IMR-90 (cell line): ENCODE measurements around the gene CAP2. TPM values are rescaled to one million over a fixed set of nuclear protein-coding genes. Genes with fewer than 3 reads are reported as not detected.

Experiments used
- ATAC-seq: fragments of 200-7000 bp; cut with Tn5 transposase; 2 replicates; pipeline ENCODE4 v1.9.1; 2020; ENCODE audit warnings: low read depth, mild to moderate bottlenecking, moderate library complexity
- BruUV-seq: library from RNA; stranded (reverse); fragments of 400-500 nt; replicated peaks from 2 replicates; lab custom pipeline; 2021; lab: Mats Ljungman, UMichigan
- CTCF ChIA-PET: fragments of 300-600 bp; formaldehyde crosslinking; extraction: SDS; loops from one replicate; lab custom pipeline; 2021; ENCODE audit warnings: antibody characterized with exemption; lab: Yijun Ruan, JAX
- POLR2A ChIA-PET: fragments of 300-600 bp; sonication (Branson Sonifier 250); formaldehyde crosslinking; loops from one replicate; lab custom pipeline; 2022; ENCODE audit warnings: antibody characterized with exemption; ENCODE audit not compliant: unreplicated experiment; lab: Charles Lee
- DNase-seq: peaks from one replicate; pipeline ENCODE4 v3.0.0; 2013
- H2AFZ ChIP-seq: replicated peaks from 2 replicates; pipeline ENCODE3; 2013; ENCODE audit warnings: low read length, mild to moderate bottlenecking; ENCODE audit not compliant: poor library complexity
- H2AK5ac ChIP-seq: 2 replicates; pipeline ENCODE4 v1.6.1; 2013; ENCODE audit warnings: low read depth, low read length, inconsistent platforms
- H2AK9ac ChIP-seq: replicated peaks from 2 replicates; pipeline ENCODE3; 2013; ENCODE audit warnings: mild to moderate bottlenecking, low read depth, low read length, moderate library complexity; ENCODE audit not compliant: poor library complexity
- H2BK120ac ChIP-seq: 2 replicates; pipeline ENCODE4 v1.6.1; 2013; ENCODE audit warnings: low read depth, low read length, inconsistent platforms
- H2BK15ac ChIP-seq: 3 replicates; pipeline ENCODE4 v1.6.1; 2013; ENCODE audit warnings: low read depth, low read length, inconsistent platforms
- H2BK20ac ChIP-seq: 2 replicates; pipeline ENCODE4 v1.6.1; 2013; ENCODE audit warnings: low read depth, mild to moderate bottlenecking, inconsistent platforms, low read length, moderate library complexity
- H2BK5ac ChIP-seq: 2 replicates; pipeline ENCODE4 v1.6.1; 2013; ENCODE audit warnings: mild to moderate bottlenecking, low read depth, low read length, inconsistent platforms; ENCODE audit not compliant: poor library complexity, severe bottlenecking
- H3K14ac ChIP-seq: replicated peaks from 2 replicates; pipeline ENCODE4 v1.6.1; 2013; ENCODE audit warnings: low read depth, low read length, inconsistent platforms
- H3K18ac ChIP-seq: 2 replicates; pipeline ENCODE4 v1.6.1; 2013; ENCODE audit warnings: low read depth, low read length, control low read depth
- H3K23ac ChIP-seq: 2 replicates; pipeline ENCODE4 v1.6.1; 2013; ENCODE audit warnings: low read depth, low read length, inconsistent platforms
- H3K27ac ChIP-seq: 2 replicates; pipeline ENCODE4 v1.5.1; 2013; ENCODE audit warnings: mild to moderate bottlenecking, control low read depth, low read length; ENCODE audit not compliant: insufficient read depth
- H3K27me3 ChIP-seq: 2 replicates; pipeline ENCODE4 v1.6.1; 2013; ENCODE audit warnings: low read length; ENCODE audit not compliant: control insufficient read depth, insufficient read depth
- H3K36me3 ChIP-seq: 2 replicates; pipeline ENCODE4 v1.6.1; 2013; ENCODE audit warnings: low read length, mixed read lengths; ENCODE audit not compliant: control insufficient read depth, insufficient read depth
- H3K4ac ChIP-seq: 2 replicates; pipeline ENCODE4 v1.6.1; 2013; ENCODE audit warnings: low read depth, low read length, inconsistent platforms
- H3K4me1 ChIP-seq: 2 replicates; pipeline ENCODE4 v1.6.1; 2013; ENCODE audit warnings: low read length, mixed read lengths; ENCODE audit not compliant: control insufficient read depth, insufficient read depth
- H3K4me2 ChIP-seq: 2 replicates; pipeline ENCODE4 v1.6.1; 2013; ENCODE audit warnings: low read depth, mild to moderate bottlenecking, control low read depth, low read length, moderate library complexity
- H3K4me3 ChIP-seq: 2 replicates; pipeline ENCODE4 v1.5.1; 2013; ENCODE audit warnings: low read depth, mild to moderate bottlenecking, control low read depth, low read length, moderate library complexity; ENCODE audit not compliant: insufficient read depth
- H3K56ac ChIP-seq: 2 replicates; pipeline ENCODE4 v1.6.1; 2013; ENCODE audit warnings: low read length, inconsistent platforms; ENCODE audit not compliant: insufficient read depth; ENCODE audit errors: extremely low read depth
- H3K79me1 ChIP-seq, 2 experiments: 2 replicates each; pipeline ENCODE4 v1.6.1; 2013; ENCODE audit warnings: low read length in 2 of 2, inconsistent platforms in 1 of 2, low read depth in 1 of 2
- H3K9ac ChIP-seq: 2 replicates; pipeline ENCODE4 v1.6.1; 2013; ENCODE audit warnings: low read depth, low read length, control low read depth
- H3K9me1 ChIP-seq: 2 replicates; pipeline ENCODE4 v1.6.1; 2013; ENCODE audit warnings: low read length, inconsistent platforms; ENCODE audit not compliant: insufficient read depth
- H3K9me3 ChIP-seq: 2 replicates; pipeline ENCODE4 v1.6.1; 2013; ENCODE audit warnings: low read length; ENCODE audit not compliant: control insufficient read depth, insufficient read depth
- H4K20me1 ChIP-seq: 2 replicates; pipeline ENCODE4 v1.6.1; 2013; ENCODE audit warnings: low read length, inconsistent platforms; ENCODE audit not compliant: insufficient read depth
- H4K5ac ChIP-seq: 2 replicates; pipeline ENCODE4 v1.6.1; 2013; ENCODE audit warnings: mild to moderate bottlenecking, low read depth, low read length, control low read depth
- H4K8ac ChIP-seq, 2 experiments: 2 replicates each; pipeline ENCODE4 v1.6.1; 2013; ENCODE audit warnings: low read depth in 2 of 2, low read length in 2 of 2, control low read depth in 1 of 2, inconsistent platforms in 1 of 2
- H4K91ac ChIP-seq: 2 replicates; pipeline ENCODE4 v1.6.1; 2013; ENCODE audit warnings: low read depth, low read length, inconsistent platforms; ENCODE audit not compliant: insufficient read depth
- BHLHE40 ChIP-seq: fragments of 150-350 bp; IDR thresholded peaks from 2 replicates; pipeline ENCODE4 v1.6.1; 2016; ENCODE audit warnings: mild to moderate bottlenecking, low read depth, low read length
- CEBPB ChIP-seq: IDR thresholded peaks from 2 replicates; pipeline ENCODE4 v1.6.1; 2012; ENCODE audit warnings: low read depth, low read length, improper control_type of control experiment
- CHD1 ChIP-seq: IDR thresholded peaks from 2 replicates; pipeline ENCODE4 v1.6.1; 2012; ENCODE audit warnings: low read depth, low read length, improper control_type of control experiment
- FOS ChIP-seq: fragments of 150-350 bp; IDR thresholded peaks from 2 replicates; pipeline ENCODE4 v1.6.1; 2016; ENCODE audit warnings: low read depth, low read length
- MAFK ChIP-seq: IDR thresholded peaks from 2 replicates; pipeline ENCODE4 v1.6.1; 2012; ENCODE audit warnings: low read depth, low read length, improper control_type of control experiment
- MAZ ChIP-seq: IDR thresholded peaks from 2 replicates; pipeline ENCODE4 v1.6.1; 2012; ENCODE audit warnings: low read depth, mild to moderate bottlenecking, low read length, improper control_type of control experiment, moderate library complexity, borderline replicate concordance
- MXI1 ChIP-seq: IDR thresholded peaks from 2 replicates; pipeline ENCODE4 v1.6.1; 2012; ENCODE audit warnings: low read depth, mild to moderate bottlenecking, low read length, moderate library complexity, borderline replicate concordance
- NFE2L2 ChIP-seq: fragments of 150-350 bp; IDR thresholded peaks from 2 replicates; pipeline ENCODE4 v1.6.1; 2016; ENCODE audit warnings: low read depth, mild to moderate bottlenecking, low read length
- POLR2A ChIP-seq: IDR thresholded peaks from 2 replicates; pipeline ENCODE4 v1.6.1; 2012; ENCODE audit warnings: mild to moderate bottlenecking, low read depth, low read length
- RAD21 ChIP-seq: IDR thresholded peaks from 2 replicates; pipeline ENCODE4 v1.6.1; 2012; ENCODE audit warnings: low read length, improper control_type of control experiment
- RCOR1 ChIP-seq: IDR thresholded peaks from 2 replicates; pipeline ENCODE4 v1.6.1; 2012; ENCODE audit warnings: mild to moderate bottlenecking, low read length, improper control_type of control experiment; ENCODE audit not compliant: insufficient replicate concordance
- RFX5 ChIP-seq: IDR thresholded peaks from 2 replicates; pipeline ENCODE4 v1.8.0; 2012; ENCODE audit warnings: low read depth, mild to moderate bottlenecking, low read length, moderate library complexity
- SMC3 ChIP-seq: fragments of 150-350 bp; IDR thresholded peaks from 2 replicates; pipeline ENCODE4 v1.6.1; 2016; ENCODE audit warnings: low read depth, mild to moderate bottlenecking, antibody characterized with exemption, low read length, moderate library complexity
- USF2 ChIP-seq: fragments of 150-350 bp; IDR thresholded peaks from 2 replicates; pipeline ENCODE4 v1.6.1; 2017; ENCODE audit warnings: mild to moderate bottlenecking, antibody characterized with exemption, low read length, low read depth
- WGBS, 2 experiments: methylation state at CpG; one replicate each; pipeline versions ENCODE4 v1.1.5 to v1.1.7; 2013; ENCODE audit warnings: missing lambda C conversion rate in 2 of 2; ENCODE audit not compliant: insufficient read length in 1 of 2; ENCODE audit errors: extremely low coverage in 2 of 2; 5-methylcytosine and 5-hydroxymethylcytosine counted together
- dilution Hi-C: fragments of 300-500 bp; cut with HindIII; formaldehyde crosslinking; loops from one replicate; pipeline ENCODE4 v1.14.3; 2018; ENCODE audit warnings: low sequenced_read_pairs; ENCODE audit not compliant: unreplicated experiment
- in situ Hi-C: fragments of 300-500 bp; cut with MboI; formaldehyde crosslinking; loops from 3 replicates; pipeline ENCODE4 v1.14.3; 2019; ENCODE audit warnings: low sequenced_read_pairs, inconsistent platforms, mixed read lengths
- intact Hi-C: fragments of 100-400 bp; cut with micrococcal nuclease; formaldehyde crosslinking; loops from 2 replicates; pipeline ENCODE4 v1.10.0; 2022
- polyA plus RNA-seq, 3 experiments: library from polyadenylated mRNA; depleted of rRNA; stranded (reverse); fragments of >200 nt; gene quantifications; 2 replicates each; pipeline ENCODE4 v1.2.3, GENCODE V29; 2012; ENCODE audit warnings: low replicate concordance in 1 of 3
- total RNA-seq: library from RNA; depleted of rRNA; stranded (reverse); fragments of >200 nt; gene quantifications from 2 replicates; pipeline ENCODE4 v1.2.3, GENCODE V29; 2012
- TF ChIP-seq, protein P1 (sequence below): conservative IDR thresholded peaks from 2 replicates; pipeline ENCODE4 v1.5.1; 2012; ENCODE audit warnings: mild to moderate bottlenecking, low read depth, low read length, improper control_type of control experiment
- TF ChIP-seq, protein P2 (sequence below): fragments of 150-350 bp; IDR thresholded peaks from 2 replicates; pipeline ENCODE4 v1.6.1; 2016; ENCODE audit warnings: low read depth, mild to moderate bottlenecking, low read length, moderate library complexity, borderline replicate concordance

CAP2 gene
- total and polyA plus RNA-seq, 2 of the 4 experiments (the other 2 are of a cell fraction) = 14.5 to 27.5 TPM

DNA sequence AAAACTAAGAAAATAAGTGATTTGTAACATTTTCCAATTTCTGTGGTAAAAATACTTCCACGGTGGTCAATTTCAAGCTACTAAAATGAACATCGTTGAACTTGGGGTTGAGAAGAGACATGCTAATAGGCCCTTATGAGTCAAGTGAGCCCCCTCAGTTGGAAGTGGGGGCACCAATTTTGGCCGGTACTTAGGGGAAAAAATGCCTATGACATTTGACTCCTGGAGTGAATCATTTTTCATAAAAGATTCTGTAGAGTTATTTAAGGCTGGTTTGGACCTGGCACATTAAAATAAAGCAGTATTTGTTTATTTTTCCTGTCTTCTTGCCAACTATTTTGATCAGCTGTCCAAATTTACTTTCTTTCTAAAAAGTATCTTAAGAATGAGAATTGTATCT, 32.4 kb upstream of the CAP2 start:
- H2BK5ac ChIP-seq = no peak overlapping the region
- H3K18ac ChIP-seq = no peak overlapping the region
- H4K8ac ChIP-seq = no peak overlapping the region
- H2AK5ac ChIP-seq = no peak overlapping the region
- in situ Hi-C loops (no loop called here), intact Hi-C loops (no loop called here), dilution Hi-C loops (no loop called here)
- no peak for ATAC-seq
- H3K9me3 ChIP-seq = peaks cover 2% of the 10 kb centered on the region; the same call in 1 of the 2 replicates
- H3K79me1 ChIP-seq = no peaks in the 10 kb centered on the region
- no peak overlapping the region for H2AK9ac ChIP-seq
- 100% methylated on average over 1 of the region's 3 CpGs; no CpG with 5 or more reads in 1 of the 2 experiments for WGBS, 2 experiments
- no peak overlapping the region for H2BK120ac ChIP-seq
- no peak overlapping the region for H3K4me2 ChIP-seq
- H2BK15ac ChIP-seq = no peak overlapping the region
- BruUV-seq = no TSS peak
- no peaks in the 10 kb centered on the region for H3K36me3 ChIP-seq
- no peak overlapping the region for H3K27ac ChIP-seq
- ChIA-PET POLR2A (no interaction called here), CTCF (no interaction called here)
- H3K4me3 ChIP-seq = no peak overlapping the region
- no peak overlapping the region for H3K4ac ChIP-seq
- H3K9me1 ChIP-seq = peaks cover 4% of the 10 kb centered on the region
- peaks cover 1% of the 10 kb centered on the region; the same call in 1 of the 2 replicates for H3K4me1 ChIP-seq
- DNase-seq = peak; percentile 33
- H3K23ac ChIP-seq = no peak overlapping the region
- H2AFZ ChIP-seq = no peak overlapping the region
- no peaks in the 10 kb centered on the region for H4K20me1 ChIP-seq
- TF ChIP-seq USF2 (no peak), CHD1 (no peak), POLR2A (no peak), MXI1 (no peak), MAFK (no peak), RAD21 (no peak), CEBPB (no peak), RCOR1 (no peak), BHLHE40 (no peak), RFX5 (no peak), SMC3 (no peak), NFE2L2 (no peak), MAZ (no peak), FOS (no peak)
- TF ChIP-seq, protein P1, sequence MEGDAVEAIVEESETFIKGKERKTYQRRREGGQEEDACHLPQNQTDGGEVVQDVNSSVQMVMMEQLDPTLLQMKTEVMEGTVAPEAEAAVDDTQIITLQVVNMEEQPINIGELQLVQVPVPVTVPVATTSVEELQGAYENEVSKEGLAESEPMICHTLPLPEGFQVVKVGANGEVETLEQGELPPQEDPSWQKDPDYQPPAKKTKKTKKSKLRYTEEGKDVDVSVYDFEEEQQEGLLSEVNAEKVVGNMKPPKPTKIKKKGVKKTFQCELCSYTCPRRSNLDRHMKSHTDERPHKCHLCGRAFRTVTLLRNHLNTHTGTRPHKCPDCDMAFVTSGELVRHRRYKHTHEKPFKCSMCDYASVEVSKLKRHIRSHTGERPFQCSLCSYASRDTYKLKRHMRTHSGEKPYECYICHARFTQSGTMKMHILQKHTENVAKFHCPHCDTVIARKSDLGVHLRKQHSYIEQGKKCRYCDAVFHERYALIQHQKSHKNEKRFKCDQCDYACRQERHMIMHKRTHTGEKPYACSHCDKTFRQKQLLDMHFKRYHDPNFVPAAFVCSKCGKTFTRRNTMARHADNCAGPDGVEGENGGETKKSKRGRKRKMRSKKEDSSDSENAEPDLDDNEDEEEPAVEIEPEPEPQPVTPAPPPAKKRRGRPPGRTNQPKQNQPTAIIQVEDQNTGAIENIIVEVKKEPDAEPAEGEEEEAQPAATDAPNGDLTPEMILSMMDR = no peak
- TF ChIP-seq, protein P2, sequence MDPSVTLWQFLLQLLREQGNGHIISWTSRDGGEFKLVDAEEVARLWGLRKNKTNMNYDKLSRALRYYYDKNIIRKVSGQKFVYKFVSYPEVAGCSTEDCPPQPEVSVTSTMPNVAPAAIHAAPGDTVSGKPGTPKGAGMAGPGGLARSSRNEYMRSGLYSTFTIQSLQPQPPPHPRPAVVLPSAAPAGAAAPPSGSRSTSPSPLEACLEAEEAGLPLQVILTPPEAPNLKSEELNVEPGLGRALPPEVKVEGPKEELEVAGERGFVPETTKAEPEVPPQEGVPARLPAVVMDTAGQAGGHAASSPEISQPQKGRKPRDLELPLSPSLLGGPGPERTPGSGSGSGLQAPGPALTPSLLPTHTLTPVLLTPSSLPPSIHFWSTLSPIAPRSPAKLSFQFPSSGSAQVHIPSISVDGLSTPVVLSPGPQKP = no peak
- H3K14ac ChIP-seq = peak overlapping the region; percentile 82; the same call in 1 of the 2 replicates
- H4K91ac ChIP-seq = no peak overlapping the region
- H4K5ac ChIP-seq = no peak overlapping the region
- peak overlapping the region; percentile 14; the same call in 1 of the 2 replicates for H2BK20ac ChIP-seq
- no peak overlapping the region for H3K56ac ChIP-seq
- no peak overlapping the region for H3K9ac ChIP-seq
- no peaks in the 10 kb centered on the region for H3K27me3 ChIP-seq
